Endothelial cell (in vitro differentiated cells): Measurements from ENCODE around the gene PIF1. TPM values are rescaled to one million over a fixed set of nuclear protein-coding genes. Genes with fewer than 3 reads are reported as not detected.

Experiments
- DNase-seq: peaks from one replicate; pipeline ENCODE4 v3.0.0; 2021; ENCODE audit warnings: low spot score
- H3K27ac Mint-ChIP-seq: one replicate; pipeline ENCODE4 v1.8.0; 2021; ENCODE audit warnings: mixed read lengths, inconsistent platforms; ENCODE audit not compliant: unreplicated experiment
- H3K27me3 Mint-ChIP-seq: one replicate; pipeline ENCODE4 v1.8.0; 2021; ENCODE audit warnings: mild to moderate bottlenecking, moderate library complexity, mixed read lengths, inconsistent platforms; ENCODE audit not compliant: unreplicated experiment
- H3K36me3 Mint-ChIP-seq: one replicate; pipeline ENCODE4 v1.8.0; 2021; ENCODE audit warnings: mild to moderate bottlenecking, low read depth, mixed read lengths, inconsistent platforms; ENCODE audit not compliant: unreplicated experiment
- H3K4me1 Mint-ChIP-seq: one replicate; pipeline ENCODE4 v1.8.0; 2021; ENCODE audit warnings: mild to moderate bottlenecking, mixed read lengths, inconsistent platforms; ENCODE audit not compliant: unreplicated experiment
- H3K4me3 Mint-ChIP-seq: one replicate; pipeline ENCODE4 v1.8.0; 2021; ENCODE audit warnings: mild to moderate bottlenecking, mixed read lengths, inconsistent platforms; ENCODE audit not compliant: unreplicated experiment
- H3K9me3 Mint-ChIP-seq: one replicate; pipeline ENCODE4 v1.8.0; 2021; ENCODE audit warnings: mixed read lengths, inconsistent platforms; ENCODE audit not compliant: unreplicated experiment
- CTCF ChIP-seq: fragments of 200-600 bp; sonication (generic); IDR thresholded peaks from one replicate; pipeline ENCODE4 v1.5.0; 2021; ENCODE audit warnings: antibody characterized with exemption; ENCODE audit not compliant: unreplicated experiment
- total RNA-seq: library from RNA; stranded (reverse); fragmentation: NEBNext Ultra II Directional; extraction: Animal tissue kit (Norgen Biotek cat#: 25700); gene quantifications from one replicate; pipeline ENCODE4 v1.2.1, GENCODE V29; 2021; ENCODE audit not compliant: unreplicated experiment

Gene PIF1
- total RNA-seq, 1 donor from 2014 or later: 4.8 TPM

- H3K9me3 Mint-ChIP-seq: no peaks in the 10 kb centered on the region
- no peak overlapping the region for H3K27ac Mint-ChIP-seq
- no peak overlapping the region for H3K4me3 Mint-ChIP-seq
- H3K36me3 Mint-ChIP-seq: no peaks in the 10 kb centered on the region
- H3K27me3 Mint-ChIP-seq: peaks cover 6% of the 10 kb centered on the region
- H3K4me1 Mint-ChIP-seq: peaks cover 21% of the 10 kb centered on the region
- no peak for TF ChIP-seq CTCF
- DNase-seq: no peak
These were observed 17.7 kb downstream of the PIF1 start for GRCh38 chr15:64807751-64808222.

GRCh38 chr15:64807051-64807749 lies 18.2 kb downstream of the PIF1 start:
- Mint-ChIP-seq H3K4me3 (no peak overlapping the region), H3K27ac (no peak overlapping the region), H3K27me3 (peaks cover 6% of the 10 kb centered on the region), H3K9me3 (no peaks in the 10 kb centered on the region), H3K4me1 (peaks cover 21% of the 10 kb centered on the region), H3K36me3 (no peaks in the 10 kb centered on the region)
- no peak for TF ChIP-seq CTCF
- no peak for DNase-seq

GRCh38 chr15:64806509-64806908 lies 18.9 kb downstream of the PIF1 start:
- no peaks in the 10 kb centered on the region for H3K9me3 Mint-ChIP-seq
- DNase-seq: no peak
- H3K4me1 Mint-ChIP-seq: peaks cover 16% of the 10 kb centered on the region

GRCh38 chr15:64804619-64805018 lies 20.8 kb downstream of the PIF1 start:
- Mint-ChIP-seq H3K4me1 (peaks cover 8% of the 10 kb centered on the region), H3K27me3 (peaks cover 5% of the 10 kb centered on the region), H3K36me3 (peaks cover 5% of the 10 kb centered on the region), H3K9me3 (no peaks in the 10 kb centered on the region), H3K4me3 (no peak overlapping the region), H3K27ac (no peak overlapping the region)
- no peak for DNase-seq
- TF ChIP-seq CTCF: no peak

More at GRCh38 chr15:64806509-64806908, 18.9 kb downstream of the PIF1 start:
- H3K36me3 Mint-ChIP-seq: no peaks in the 10 kb centered on the region
- H3K4me3 Mint-ChIP-seq: no peak overlapping the region
- no peak for TF ChIP-seq CTCF
- H3K27me3 Mint-ChIP-seq: peaks cover 5% of the 10 kb centered on the region
- no peak overlapping the region for H3K27ac Mint-ChIP-seq

- Mint-ChIP-seq H3K27me3 (peaks cover 3% of the 10 kb centered on the region), H3K9me3 (no peaks in the 10 kb centered on the region), H3K36me3 (peaks cover 5% of the 10 kb centered on the region), H3K4me1 (peaks cover 2% of the 10 kb centered on the region), H3K27ac (no peak overlapping the region), H3K4me3 (no peak overlapping the region)
- DNase-seq: no peak
- TF ChIP-seq CTCF: no peak
These were observed 21.9 kb downstream of the PIF1 start for GRCh38 chr15:64803526-64803925.
